Pancreas (tissue), 10 donors: ENCODE data around the gene HFM1. TPM values are rescaled to one million over a fixed set of nuclear protein-coding genes. Genes with fewer than 3 reads are reported as not detected.

Source experiments
- ATAC-seq, 4 donors: fragments of 200-7000 bp; cut with Tn5 transposase; one replicate each; pipeline versions ENCODE4 v1.8.0 to v1.9.1; 2020; ENCODE audit warnings: mild to moderate bottlenecking in 4 of 4, moderate library complexity in 4 of 4
- DNase-seq, 6 donors: peaks; one replicate each; pipeline ENCODE4 v3.0.0-alpha.2; 2020
- FAIRE-seq: peaks from 2 replicates; lab custom pipeline; 2012; peaks lifted over from hg19 to GRCh38; lab: Jason Lieb, UNC
- H3K27ac ChIP-seq, 4 donors: fragments of 200-600 bp; sonication (generic); 1 replicate in 3 of 4; 2 replicates in 1 of 4; pipeline versions ENCODE4 v1.5.0 to v1.8.0; 2020
- H3K27me3 ChIP-seq, 4 donors: fragments of 200-600 bp; one replicate each; pipeline ENCODE4 v1.8.0; 2021
- H3K36me3 ChIP-seq, 3 donors: fragments of 200-600 bp; sonication (generic) in 1 of 3; one replicate each; pipeline versions ENCODE4 v1.5.0 to v1.8.0; 2020 to 2021
- H3K4me1 ChIP-seq, 3 donors: fragments of 200-600 bp; one replicate each; pipeline ENCODE4 v1.8.0; 2021
- H3K4me3 ChIP-seq, 4 donors: fragments of 200-600 bp; sonication (generic) in 2 of 4; one replicate each; pipeline versions ENCODE4 v1.5.0 to v1.8.0; 2020 to 2021
- H3K9me3 ChIP-seq, 4 donors: fragments of 200-600 bp; one replicate each; pipeline ENCODE4 v1.8.0; 2021
- WGBS, 2 donors: extraction: QIAGEN DNeasy Blood & Tissue Kit; methylation state at CpG; one replicate each; pipeline ENCODE4 v1.1.7; 2013; 5-methylcytosine and 5-hydroxymethylcytosine counted together
- intact Hi-C, 3 donors: fragments of 100-400 bp; cut with DNase I; formaldehyde crosslinking; loops; one replicate each; pipeline versions ENCODE4 v1.11.1 to v1.14.2; 2022
- polyA plus RNA-seq, 2 donors: library from polyadenylated mRNA; stranded (reverse); fragments of 200-250 nt; gene quantifications; one replicate each; pipeline ENCODE4 v1.2.3, GENCODE V29; 2013
- total RNA-seq, 6 donors: library from RNA; stranded (reverse); fragmentation: NEBNext Ultra II Directional in 4 of 6; extraction: Animal tissue kit (Norgen Biotek cat#: 25700) in 4 of 6; gene quantifications; one replicate each; pipeline versions ENCODE4 v1.2.1 to v1.2.4, GENCODE V29; 2021 to 2023
- TF ChIP-seq, protein P1 (sequence below), 4 donors: fragments of 200-600 bp; sonication (generic) in 3 of 4; IDR thresholded peaks; one replicate each; pipeline versions ENCODE4 v1.5.0 to v1.8.0; 2021; ENCODE audit warnings: antibody characterized with exemption in 4 of 4
- donor health status: healthy with polysubstance abuse.
- donor health status: DM: no; HTN: no; CAD: no; lungs with moderate emphysema.
- donor health status: DM: no; HTN: no; CAD: no.
- donor health status: control.
- donor health status: control.
- donor health status: Bipolar disorder and iron deficiency.
- donor health status: DM: yes; HTN: yes; CAD: no.
- donor health status: DM: no; HTN: no; CAD: no.
- donor health status: DM: no; HTN: no; CAD: no.
- donor health status: DM: yes; HTN: yes; CAD: no.

HFM1 gene
- total and polyA plus RNA-seq, 8 donors: 0.54 to 2.4 (median 1.5) TPM

GRCh38 chr1:91224878-91225277 is 179.8 kb downstream of the HFM1 start:
- no peak for ATAC-seq
- Histone ChIP-seq H3K36me3 (no peaks in the 10 kb centered on the region), H3K27me3 (no peaks in the 10 kb centered on the region), H3K27ac (no peak overlapping the region), H3K4me1 (no peaks in the 10 kb centered on the region), H3K4me3 (no peak overlapping the region), H3K9me3 (no peaks in the 10 kb centered on the region)
- FAIRE-seq: no peak
- TF ChIP-seq, protein P1, sequence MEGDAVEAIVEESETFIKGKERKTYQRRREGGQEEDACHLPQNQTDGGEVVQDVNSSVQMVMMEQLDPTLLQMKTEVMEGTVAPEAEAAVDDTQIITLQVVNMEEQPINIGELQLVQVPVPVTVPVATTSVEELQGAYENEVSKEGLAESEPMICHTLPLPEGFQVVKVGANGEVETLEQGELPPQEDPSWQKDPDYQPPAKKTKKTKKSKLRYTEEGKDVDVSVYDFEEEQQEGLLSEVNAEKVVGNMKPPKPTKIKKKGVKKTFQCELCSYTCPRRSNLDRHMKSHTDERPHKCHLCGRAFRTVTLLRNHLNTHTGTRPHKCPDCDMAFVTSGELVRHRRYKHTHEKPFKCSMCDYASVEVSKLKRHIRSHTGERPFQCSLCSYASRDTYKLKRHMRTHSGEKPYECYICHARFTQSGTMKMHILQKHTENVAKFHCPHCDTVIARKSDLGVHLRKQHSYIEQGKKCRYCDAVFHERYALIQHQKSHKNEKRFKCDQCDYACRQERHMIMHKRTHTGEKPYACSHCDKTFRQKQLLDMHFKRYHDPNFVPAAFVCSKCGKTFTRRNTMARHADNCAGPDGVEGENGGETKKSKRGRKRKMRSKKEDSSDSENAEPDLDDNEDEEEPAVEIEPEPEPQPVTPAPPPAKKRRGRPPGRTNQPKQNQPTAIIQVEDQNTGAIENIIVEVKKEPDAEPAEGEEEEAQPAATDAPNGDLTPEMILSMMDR (IDR thresholded peaks at IDR 0.05): no peak
- no peak for DNase-seq
- WGBS, 2 donors: 77 to 84% methylated on average over 4 of the region's 4 CpGs
- intact Hi-C loops: no loop called here

GRCh38 chr1:91221017-91221416 is 183.6 kb downstream of the HFM1 start:
- Histone ChIP-seq H3K27me3 (no peaks in the 10 kb centered on the region), H3K27ac (no peak overlapping the region), H3K4me3 (no peak overlapping the region), H3K4me1 (no peaks in the 10 kb centered on the region), H3K9me3 (no peaks in the 10 kb centered on the region), H3K36me3 (no peaks in the 10 kb centered on the region)
- no peak for DNase-seq
- TF ChIP-seq, protein P1 (IDR thresholded peaks at IDR 0.05): no peak
- intact Hi-C loops: no loop called here
- ATAC-seq: no peak
- 87 to 90% methylated on average over 4 of the region's 4 CpGs for WGBS, 2 donors
- FAIRE-seq: no peak

GRCh38 chr1:91217911-91218310 is 186.7 kb downstream of the HFM1 start:
- intact Hi-C loops: no loop called here
- Histone ChIP-seq H3K9me3 (no peaks in the 10 kb centered on the region), H3K4me3 (no peak overlapping the region), H3K36me3 (no peaks in the 10 kb centered on the region), H3K27me3 (no peaks in the 10 kb centered on the region), H3K27ac (no peak overlapping the region), H3K4me1 (no peaks in the 10 kb centered on the region)
- ATAC-seq (no peak), DNase-seq (no peak), FAIRE-seq (no peak)
- 70 to 83% methylated on average over 8 of the region's 8 CpGs for WGBS, 2 donors
- TF ChIP-seq, protein P1 (IDR thresholded peaks at IDR 0.05): no peak

Other genes starting within 250 kb of the HFM1 start
- 1 to 10 TPM in 2 of 6 donors, under 1 TPM in 4; 0.56 to 2.4 (median 0.92) TPM for gene CDC7, start 96.0 kb upstream of the HFM1 start, total RNA-seq
- 1 to 10 TPM in 1 of 2 donors, under 1 TPM in 1; 0.87 to 1.4 TPM for gene CDC7, start 96.0 kb upstream of the HFM1 start, polyA plus RNA-seq